GM19452 (cell line): ENCODE results near the gene LRP1B.
"Not testable (repeated sequence)": the region's sequence is repeated elsewhere in the genome, so short reads cannot be mapped to it uniquely, and the experiment has no call there.

Experiments used
- ATAC-seq: cut with Tn5 transposase; IDR thresholded peaks from one replicate; pipeline ENCODE4 v1.9.1; 2021; ENCODE audit not compliant: unreplicated experiment

The LRP1B gene

DNA sequence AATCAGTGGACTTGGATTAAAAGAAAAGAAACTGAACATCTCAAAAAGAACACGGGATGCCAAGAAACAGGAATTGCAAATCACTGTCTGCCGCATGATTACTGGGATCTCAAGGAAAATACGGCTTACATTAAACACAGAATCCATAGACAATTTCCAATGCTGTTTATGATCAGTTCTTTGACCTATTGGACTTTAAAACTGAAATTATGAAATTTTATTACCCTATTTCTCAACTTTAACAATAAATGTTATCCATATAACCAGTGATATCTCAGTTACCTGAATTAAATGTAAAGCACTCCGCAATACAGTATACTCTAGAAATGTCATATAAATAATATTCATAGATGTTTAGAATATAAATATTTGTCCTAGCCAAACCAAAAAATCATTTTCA is 1793.8 kb downstream of the LRP1B start:
- ATAC-seq: no peak

DNA sequence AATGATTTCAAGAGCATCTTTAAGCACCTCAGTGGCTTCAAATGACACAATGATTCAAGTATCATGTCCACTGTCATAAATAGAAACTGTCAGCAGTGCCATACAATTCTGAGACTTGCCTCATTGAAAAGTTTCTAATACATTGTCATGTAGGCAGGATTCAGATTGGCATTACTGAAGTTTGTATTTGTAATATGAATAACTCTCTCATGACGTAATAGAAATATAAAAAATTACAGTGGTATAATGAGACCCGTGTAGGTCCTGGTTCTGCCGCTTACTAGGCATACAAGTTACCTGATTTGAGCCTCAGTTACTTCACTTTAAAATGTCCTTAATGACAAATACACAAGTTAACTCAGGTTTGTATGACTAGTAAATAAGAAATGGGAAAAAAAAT is 1814.5 kb downstream of the LRP1B start:
- no peak for ATAC-seq

GRCh38 chr2:140311905-140312304 is 1818.9 kb downstream of the LRP1B start:
- no peak for ATAC-seq

DNA sequence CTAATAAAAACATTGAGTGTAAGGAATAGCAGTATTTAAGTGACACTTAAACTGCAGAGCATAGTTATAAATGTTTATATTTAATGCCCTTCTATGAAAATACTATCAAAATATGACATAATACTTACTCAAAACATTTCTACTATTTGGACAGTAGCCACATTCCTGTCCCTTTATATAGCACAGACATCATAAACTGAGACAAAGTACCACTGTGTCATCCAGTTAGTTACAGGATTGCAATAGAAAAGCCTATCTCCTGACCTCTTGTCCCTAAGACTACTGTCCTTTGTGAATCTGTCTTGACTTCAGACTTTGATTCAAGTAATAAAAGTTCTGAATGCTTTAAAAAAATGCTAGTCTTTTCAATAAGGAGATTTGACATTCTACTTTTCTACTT is 1822.1 kb downstream of the LRP1B start:
- no peak for ATAC-seq

DNA sequence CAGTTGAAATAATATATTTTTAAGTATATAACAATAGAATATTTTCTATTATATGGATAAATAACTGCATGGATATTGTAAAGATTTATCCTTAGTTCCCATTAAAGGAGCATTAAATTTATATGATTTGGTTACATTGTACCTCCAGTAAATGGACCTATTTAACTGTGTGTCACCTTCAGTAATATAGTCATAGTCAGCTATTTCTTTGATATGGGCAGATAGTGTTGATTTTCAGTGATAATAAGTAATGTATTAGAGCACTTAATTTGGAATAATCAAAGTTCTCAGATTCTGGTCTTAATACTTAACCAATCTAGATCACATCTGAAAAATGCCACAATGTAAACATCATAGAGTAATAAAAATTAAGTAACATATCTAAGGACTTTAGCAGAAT is 1823.3 kb downstream of the LRP1B start:
- no peak for ATAC-seq

DNA sequence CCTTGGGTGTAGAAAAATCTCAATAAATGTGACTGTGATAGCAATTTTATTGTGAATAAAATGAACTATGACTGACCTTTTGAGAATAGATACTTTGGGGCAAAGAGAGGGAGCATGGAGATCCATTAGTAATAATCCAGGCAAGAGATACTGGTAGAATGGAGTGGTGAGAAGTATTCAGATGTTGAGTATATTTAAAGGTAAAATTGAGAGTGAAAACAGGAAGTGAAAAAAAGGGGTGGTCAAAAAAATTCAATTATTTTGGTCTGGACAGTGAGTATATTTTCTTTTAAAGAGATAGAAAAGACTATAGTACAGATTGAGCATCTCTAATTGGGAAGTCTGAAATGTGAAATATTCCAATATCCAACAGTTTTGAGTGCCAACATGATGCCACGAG is 1835.0 kb downstream of the LRP1B start:
- ATAC-seq: no peak

- ATAC-seq: no peak
These were observed 1842.1 kb downstream of the LRP1B start for GRCh38 chr2:140288726-140289125.

GRCh38 chr2:140288213-140288612 is 1842.6 kb downstream of the LRP1B start:
- no peak for ATAC-seq

DNA sequence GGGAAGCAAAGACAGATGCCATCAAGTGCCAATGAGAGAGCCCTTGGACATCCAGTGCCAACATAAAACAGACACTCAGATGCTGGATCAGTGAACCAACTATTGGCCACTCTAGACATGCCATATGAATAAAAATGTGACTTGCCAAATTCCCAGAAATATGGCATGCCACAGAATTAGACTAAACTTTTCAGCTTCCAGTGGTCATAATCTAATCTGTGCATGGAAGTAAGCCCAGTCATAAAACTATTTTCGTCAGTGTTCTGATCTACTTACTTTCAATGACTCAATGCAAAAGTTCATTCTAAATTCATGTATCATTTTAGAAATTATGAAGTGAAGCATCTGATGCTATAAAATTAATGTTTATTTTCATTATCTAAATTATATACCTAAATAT is 1844.4 kb downstream of the LRP1B start:
- ATAC-seq: no peak

- not testable (repeated sequence) for ATAC-seq
These were observed 1853.5 kb downstream of the LRP1B start for GRCh38 chr2:140277344-140277743.

GRCh38 chr2:140276661-140277060 is 1854.2 kb downstream of the LRP1B start:
- no peak for ATAC-seq

GRCh38 chr2:140275427-140275826 is 1855.4 kb downstream of the LRP1B start:
- no peak for ATAC-seq

DNA sequence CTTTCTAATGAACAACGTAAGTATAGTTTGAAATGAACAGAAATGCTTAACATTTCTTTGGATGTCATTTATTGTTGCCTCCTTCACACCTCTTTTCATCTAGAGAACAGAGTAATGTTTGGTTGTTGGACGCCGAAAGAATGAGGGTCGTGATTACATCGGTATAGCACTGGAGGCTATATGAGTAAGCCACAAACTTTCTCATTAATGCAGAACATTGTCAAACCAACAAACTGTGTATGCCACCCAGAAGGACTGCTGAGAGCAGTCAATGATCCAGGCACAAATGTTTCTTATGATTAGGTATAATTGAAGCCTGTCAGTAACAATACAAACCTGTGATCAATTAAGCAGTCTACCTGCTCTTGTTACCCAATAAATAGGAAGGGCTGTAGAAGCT is 1855.9 kb downstream of the LRP1B start:
- no peak for ATAC-seq

DNA sequence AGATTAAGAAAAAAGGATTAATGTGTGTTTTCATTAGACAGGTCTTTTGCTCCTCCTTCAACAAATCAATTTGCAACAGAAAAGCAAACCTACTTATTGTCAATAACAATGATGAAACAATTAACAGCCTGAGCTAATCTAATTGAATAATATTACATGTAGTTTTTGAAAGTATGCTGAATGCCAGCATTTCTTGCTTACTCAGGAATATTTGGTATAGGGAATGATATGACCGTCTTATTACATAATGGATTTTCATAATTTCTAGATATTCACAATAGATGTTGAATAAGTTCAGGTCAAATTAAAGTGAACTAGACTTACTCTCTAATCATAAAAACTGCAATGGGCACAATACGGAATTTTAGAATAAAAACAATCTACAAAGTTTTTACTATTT is 1856.9 kb downstream of the LRP1B start:
- ATAC-seq: no peak

- ATAC-seq: no peak
These were observed 1857.4 kb downstream of the LRP1B start for GRCh38 chr2:140273408-140273807.

- no peak for ATAC-seq
These were observed 1860.6 kb downstream of the LRP1B start for GRCh38 chr2:140270224-140270623.

GRCh38 chr2:140269000-140269399 is 1861.8 kb downstream of the LRP1B start:
- no peak for ATAC-seq

DNA sequence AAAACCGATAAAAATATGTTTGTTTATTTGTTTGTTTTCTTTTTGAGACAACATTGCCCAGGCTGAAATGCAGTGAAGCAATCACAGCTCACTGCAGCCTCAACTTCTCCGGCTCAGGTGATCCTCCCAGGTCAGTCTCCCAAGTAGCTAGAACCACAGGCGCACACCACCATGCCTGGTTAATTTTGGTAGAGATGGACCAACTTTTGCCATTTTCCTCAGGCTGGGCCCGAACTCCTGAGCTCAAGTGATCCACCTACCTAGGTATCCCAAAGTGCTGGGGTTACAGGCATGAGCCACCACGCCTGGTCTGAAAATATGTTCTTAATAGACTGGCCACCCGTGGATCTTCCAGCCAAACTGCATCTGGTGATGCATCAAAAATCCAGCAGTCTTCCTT is 1867.9 kb downstream of the LRP1B start:
- ATAC-seq: no peak

GRCh38 chr2:140257692-140258300 is 1873.0 kb downstream of the LRP1B start:
- ATAC-seq: no peak

GRCh38 chr2:140256080-140256479 is 1874.7 kb downstream of the LRP1B start:
- no peak for ATAC-seq

GRCh38 chr2:140249821-140250220 is 1881.0 kb downstream of the LRP1B start:
- no peak for ATAC-seq

DNA sequence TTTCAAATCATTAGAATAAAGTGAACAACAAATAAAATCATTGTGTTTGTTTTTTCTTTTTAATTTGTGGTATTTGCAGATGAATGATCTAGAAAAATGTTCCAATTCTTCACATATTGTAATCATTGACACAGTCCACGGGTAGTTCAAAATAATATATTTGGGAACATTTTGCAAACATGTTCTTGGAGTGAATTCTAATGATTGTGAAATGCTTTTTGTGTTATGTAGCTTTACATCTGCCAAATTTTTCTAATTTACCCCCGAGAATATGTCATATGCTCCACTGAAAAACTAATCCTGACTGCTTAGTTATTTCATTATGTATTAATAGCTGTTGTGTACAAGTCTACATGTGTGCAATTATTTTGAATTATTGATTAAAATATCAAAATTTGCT is 1882.2 kb downstream of the LRP1B start:
- no peak for ATAC-seq

- no peak for ATAC-seq
These were observed 1883.2 kb downstream of the LRP1B start for GRCh38 chr2:140247451-140248195.
